GM12801 (cell line): ENCODE measurements around the gene FYN.

Source experiments
- TF ChIP-seq, protein P1 (sequence below): IDR thresholded peaks from one replicate; pipeline ENCODE4 v1.5.1; 2011; ENCODE audit warnings: control low read depth; ENCODE audit not compliant: insufficient read length; ENCODE audit errors: extremely low read depth

Gene FYN

DNA sequence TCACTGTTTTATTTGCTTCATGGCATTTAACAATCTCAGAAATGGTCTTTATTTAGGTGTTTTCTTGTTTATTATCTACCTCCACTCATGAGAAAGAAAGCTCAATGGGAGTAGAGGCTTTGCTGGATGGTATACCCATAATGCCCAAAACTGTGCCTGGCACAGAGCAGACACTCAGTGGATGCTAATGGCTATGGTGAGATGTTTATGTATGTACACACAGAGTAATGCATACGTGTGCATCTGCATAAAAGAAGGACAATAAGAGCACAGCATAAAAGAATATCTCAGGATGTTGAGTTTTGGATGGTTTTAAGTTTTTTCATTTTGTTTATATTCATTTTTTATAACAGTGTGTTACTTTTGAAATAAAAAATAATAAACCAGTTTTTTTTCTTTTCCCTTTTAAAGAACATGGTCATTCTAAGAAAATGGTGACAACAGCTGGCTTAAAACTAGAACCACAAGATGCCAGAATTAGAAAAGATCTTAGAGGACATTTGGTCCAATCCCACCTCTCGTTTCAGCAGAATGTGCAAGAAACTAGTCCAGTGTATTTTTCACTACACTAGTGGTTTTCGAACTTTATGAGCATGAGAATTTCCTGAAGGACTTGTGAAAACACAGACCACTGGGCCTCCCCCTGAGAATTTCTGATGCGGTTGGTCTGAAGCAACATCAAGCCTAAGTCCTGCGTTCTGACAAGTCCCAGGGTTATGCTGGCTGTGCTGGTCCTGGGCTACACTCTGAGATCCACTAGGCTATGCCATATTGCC lies 131.9 kb downstream of the FYN start:
- TF ChIP-seq, protein P1, sequence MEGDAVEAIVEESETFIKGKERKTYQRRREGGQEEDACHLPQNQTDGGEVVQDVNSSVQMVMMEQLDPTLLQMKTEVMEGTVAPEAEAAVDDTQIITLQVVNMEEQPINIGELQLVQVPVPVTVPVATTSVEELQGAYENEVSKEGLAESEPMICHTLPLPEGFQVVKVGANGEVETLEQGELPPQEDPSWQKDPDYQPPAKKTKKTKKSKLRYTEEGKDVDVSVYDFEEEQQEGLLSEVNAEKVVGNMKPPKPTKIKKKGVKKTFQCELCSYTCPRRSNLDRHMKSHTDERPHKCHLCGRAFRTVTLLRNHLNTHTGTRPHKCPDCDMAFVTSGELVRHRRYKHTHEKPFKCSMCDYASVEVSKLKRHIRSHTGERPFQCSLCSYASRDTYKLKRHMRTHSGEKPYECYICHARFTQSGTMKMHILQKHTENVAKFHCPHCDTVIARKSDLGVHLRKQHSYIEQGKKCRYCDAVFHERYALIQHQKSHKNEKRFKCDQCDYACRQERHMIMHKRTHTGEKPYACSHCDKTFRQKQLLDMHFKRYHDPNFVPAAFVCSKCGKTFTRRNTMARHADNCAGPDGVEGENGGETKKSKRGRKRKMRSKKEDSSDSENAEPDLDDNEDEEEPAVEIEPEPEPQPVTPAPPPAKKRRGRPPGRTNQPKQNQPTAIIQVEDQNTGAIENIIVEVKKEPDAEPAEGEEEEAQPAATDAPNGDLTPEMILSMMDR, result no peak

DNA sequence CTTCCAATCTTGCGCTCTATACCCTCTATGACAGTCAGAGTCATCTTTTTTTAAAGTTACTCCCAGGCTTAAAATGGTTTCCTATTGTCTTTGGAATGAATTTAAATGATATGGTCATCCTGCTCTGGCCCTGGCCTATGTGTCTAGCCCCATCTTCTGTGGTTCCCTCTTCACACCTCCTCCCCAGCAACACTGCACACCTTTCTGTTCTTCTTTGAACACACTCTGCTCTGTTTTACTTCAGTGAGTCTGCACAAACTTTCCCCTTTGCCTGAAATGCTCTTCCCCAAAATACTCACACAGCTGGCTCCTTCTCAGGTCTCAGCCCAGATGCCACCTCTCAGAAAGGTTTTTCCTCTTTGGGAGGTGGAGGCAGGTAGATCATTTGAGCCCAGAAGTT lies 132.7 kb downstream of the FYN start:
- TF ChIP-seq, protein P1, result no peak

DNA sequence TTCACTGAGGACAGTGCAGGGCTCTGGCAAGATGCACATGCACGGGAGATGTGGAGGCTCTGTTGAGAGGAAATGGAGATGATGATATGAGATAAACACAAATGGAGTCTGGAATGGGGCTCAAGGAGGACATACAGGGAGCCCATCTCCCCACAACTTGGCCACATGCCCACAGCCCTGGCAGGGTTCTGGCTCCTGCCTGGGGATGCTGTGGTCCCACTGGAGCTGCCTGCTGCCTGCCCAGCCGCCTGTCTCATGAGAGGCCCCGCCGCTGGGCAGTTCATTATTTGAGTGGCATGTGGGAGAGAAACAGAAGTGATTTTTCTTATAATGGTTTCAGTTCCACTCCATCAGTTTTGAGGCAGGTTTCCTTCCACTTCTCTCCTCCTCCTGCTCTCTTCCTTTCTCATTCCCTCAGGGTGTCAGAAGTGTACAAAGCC lies 134.0 kb downstream of the FYN start:
- TF ChIP-seq, protein P1, result no peak

DNA sequence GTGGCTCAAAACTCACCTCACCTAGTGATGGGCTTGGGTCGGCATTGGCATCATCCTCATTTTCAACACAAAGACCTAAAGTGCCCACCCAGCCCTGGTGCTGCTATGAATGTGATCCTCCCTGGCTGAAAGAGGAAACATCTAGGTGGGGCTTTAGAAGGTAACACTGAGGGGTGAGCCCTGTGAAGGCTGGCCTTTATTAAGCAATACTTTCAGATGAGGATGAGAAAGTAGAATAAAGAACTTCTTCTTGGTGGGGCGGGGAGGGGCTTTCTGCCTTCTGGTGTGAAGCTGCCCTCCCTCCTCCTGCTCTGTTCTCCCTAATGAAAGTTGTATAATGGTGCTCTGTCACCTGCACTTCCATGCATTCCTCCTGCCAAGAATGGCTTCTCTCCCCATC lies 134.6 kb downstream of the FYN start:
- TF ChIP-seq, protein P1, result no peak

DNA sequence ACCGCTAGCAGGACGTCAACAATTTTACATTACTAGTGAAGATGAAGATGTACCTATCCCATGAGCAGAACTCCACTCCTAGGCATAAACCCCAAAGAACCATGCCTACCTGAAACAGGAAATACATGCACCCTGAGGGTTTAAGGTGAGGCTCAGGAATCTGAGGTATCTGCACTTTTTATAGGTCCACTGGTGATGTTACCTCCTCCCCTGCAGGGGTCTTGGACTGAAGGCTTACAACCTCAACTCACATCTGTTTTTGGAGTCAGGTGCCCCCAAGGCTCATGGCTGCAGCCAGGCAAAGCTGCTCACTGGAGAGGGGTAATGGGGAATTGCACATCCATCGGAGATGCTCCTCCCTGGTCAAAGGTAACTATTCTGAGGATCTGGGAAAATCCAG lies 135.1 kb downstream of the FYN start:
- TF ChIP-seq, protein P1, result no peak

DNA sequence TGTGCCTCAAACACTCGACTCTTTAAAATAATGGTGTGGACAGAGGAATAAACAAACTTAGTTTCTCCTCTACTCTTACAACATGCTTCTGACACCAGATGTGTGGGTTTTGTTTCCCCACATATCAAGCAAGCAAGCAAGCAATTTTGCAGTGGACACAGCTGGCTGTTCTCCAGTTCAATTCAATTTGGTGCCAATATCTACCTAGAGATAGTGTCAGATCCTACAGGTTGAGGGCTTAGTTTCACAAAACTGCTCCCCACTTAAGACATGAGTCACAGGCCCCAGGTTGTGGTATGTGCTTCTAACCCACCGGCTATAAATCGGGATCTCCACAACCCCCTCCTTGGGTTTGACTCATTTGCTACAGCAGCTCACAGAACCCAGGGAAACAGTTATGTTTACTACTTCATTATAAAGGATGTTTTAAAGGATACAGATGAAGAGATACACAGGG lies 136.2 kb downstream of the FYN start:
- TF ChIP-seq, protein P1, result no peak

DNA sequence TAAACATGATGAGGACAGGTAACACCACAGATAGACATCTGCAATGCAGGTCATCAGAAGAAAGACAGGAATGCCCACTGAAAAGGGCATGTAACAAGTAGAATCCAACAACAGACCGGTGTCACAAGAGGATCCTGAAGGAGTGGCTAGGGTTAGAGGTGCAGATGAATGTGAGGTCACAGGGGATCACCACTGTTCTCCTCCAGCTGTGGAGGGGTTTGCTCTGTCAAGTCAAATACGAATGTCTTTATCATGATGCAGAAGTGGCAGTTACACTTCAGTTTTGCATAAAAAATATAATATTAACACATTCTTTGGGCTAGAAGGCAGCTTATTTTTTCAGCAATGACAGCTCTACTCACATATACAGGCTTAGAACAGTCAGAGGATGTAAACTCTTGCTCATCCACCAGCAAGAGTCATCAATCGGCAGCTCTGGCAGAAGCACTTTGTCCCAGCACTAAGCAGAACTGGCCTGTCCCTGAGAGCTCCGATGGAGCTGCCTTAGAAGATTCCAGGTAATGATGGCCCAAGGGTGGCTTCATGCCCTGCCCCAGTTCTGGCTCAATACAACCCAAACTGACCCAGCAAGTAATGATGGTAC lies 137.1 kb downstream of the FYN start:
- TF ChIP-seq, protein P1, result no peak
